Endothelial cell of umbilical vein (primary cell): ENCODE data around the gene CFAP20DC.

Source experiments
- GATA2 ChIP-seq: IDR thresholded peaks from 2 replicates; pipeline ENCODE4 v1.7.0; 2011; ENCODE audit warnings: low read depth, mild to moderate bottlenecking, moderate library complexity, mixed read lengths, low read length; ENCODE audit not compliant: insufficient read length, insufficient read depth
- POLR2AphosphoS5 ChIP-seq: IDR thresholded peaks from 2 replicates; pipeline ENCODE4 v1.6.1; 2012; ENCODE audit warnings: low read depth, mild to moderate bottlenecking, control low read depth, low read length, moderate library complexity; ENCODE audit not compliant: insufficient read depth
- TF ChIP-seq, protein P1 (sequence below), 2 donors: IDR thresholded peaks; 1 replicate in 1 of 2; 2 replicates in 1 of 2; pipeline ENCODE4 v1.5.1; 2011; ENCODE audit warnings: low read length in 2 of 2, mild to moderate bottlenecking in 2 of 2, moderate library complexity in 2 of 2, control low read depth in 1 of 2, inconsistent platforms in 1 of 2, low read depth in 1 of 2; ENCODE audit not compliant: insufficient read depth in 1 of 2; ENCODE audit errors: extremely low read depth in 1 of 2

DNA sequence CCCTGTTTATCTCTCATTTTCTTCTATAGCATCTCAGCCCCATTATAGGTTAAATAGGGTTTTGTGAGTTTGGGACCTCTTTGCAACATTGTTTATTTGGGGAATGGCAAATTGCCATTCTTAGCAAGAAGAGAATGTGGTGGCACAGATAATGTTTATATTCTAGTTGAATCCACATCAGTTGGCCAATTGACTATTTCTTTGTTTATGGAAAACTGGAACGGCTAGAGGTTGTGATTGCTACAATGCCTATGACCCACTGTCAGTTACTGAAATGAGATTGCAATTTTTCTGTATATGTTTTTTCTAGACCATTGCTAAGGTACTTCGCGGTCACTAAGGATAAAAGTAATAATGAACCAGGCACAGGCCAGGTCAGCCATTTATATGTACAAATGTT, 44.6 kb upstream of the CFAP20DC start:
- TF ChIP-seq, protein P1, sequence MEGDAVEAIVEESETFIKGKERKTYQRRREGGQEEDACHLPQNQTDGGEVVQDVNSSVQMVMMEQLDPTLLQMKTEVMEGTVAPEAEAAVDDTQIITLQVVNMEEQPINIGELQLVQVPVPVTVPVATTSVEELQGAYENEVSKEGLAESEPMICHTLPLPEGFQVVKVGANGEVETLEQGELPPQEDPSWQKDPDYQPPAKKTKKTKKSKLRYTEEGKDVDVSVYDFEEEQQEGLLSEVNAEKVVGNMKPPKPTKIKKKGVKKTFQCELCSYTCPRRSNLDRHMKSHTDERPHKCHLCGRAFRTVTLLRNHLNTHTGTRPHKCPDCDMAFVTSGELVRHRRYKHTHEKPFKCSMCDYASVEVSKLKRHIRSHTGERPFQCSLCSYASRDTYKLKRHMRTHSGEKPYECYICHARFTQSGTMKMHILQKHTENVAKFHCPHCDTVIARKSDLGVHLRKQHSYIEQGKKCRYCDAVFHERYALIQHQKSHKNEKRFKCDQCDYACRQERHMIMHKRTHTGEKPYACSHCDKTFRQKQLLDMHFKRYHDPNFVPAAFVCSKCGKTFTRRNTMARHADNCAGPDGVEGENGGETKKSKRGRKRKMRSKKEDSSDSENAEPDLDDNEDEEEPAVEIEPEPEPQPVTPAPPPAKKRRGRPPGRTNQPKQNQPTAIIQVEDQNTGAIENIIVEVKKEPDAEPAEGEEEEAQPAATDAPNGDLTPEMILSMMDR (IDR thresholded peaks at IDR 0.05; ENCODE audit: extremely low read depth in 1 of 2, insufficient read depth in 1 of 2, low read depth in 1 of 2, low read length in 2 of 2): no peak
- TF ChIP-seq POLR2AphosphoS5 (no peak), GATA2 (no peak)
